ENCODE data around the gene TLE2. TPM values are rescaled to one million over a fixed set of nuclear protein-coding genes. Genes with fewer than 3 reads are reported as not detected.
A peak's percentile ranks its signal among the peaks of the same experiment; 100 is the strongest.

TLE2 gene
- total RNA-seq, 2 donors from 2014 or later: 34.5 to 45.2 TPM

DNA sequence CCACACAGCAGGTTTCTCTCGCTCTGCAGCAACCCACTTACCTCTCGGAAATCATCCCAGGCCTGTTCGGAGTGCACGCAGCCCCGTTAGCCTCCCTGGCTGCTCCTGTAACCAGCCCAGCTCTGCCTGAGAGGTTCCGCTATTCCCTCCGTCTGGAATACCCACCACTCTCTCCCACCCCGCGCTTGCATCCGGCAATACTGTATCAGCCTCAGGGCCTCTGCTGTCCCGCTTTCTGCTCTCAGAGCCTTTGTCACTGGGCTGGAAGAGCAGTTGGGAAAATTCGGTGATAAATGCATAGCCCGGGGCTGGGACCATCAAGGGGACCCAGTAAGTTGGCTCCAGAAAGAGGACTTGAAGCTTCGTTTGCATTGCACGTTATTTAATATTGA lies 52.5 kb downstream of the TLE2 start:
- ATAC-seq (no peak), DNase-seq (no peak)
- peaks cover 33% of the 10 kb centered on the region for H3K4me1 ChIP-seq
- peak overlapping the region in 1 of 2 donors; percentile 15 for H3K4me3 ChIP-seq
- peak overlapping the region in 2 of 4 donors; percentile 58 to 73 for H3K27ac ChIP-seq
- intact Hi-C loops (cut with DNase I): no loop called here
- H3K36me3 ChIP-seq (replicated peaks in 1 of 2; ENCODE audit: insufficient read depth in 1 of 2, low read depth in 2 of 2): no peaks in the 10 kb centered on the region
- TF ChIP-seq, protein P1, sequence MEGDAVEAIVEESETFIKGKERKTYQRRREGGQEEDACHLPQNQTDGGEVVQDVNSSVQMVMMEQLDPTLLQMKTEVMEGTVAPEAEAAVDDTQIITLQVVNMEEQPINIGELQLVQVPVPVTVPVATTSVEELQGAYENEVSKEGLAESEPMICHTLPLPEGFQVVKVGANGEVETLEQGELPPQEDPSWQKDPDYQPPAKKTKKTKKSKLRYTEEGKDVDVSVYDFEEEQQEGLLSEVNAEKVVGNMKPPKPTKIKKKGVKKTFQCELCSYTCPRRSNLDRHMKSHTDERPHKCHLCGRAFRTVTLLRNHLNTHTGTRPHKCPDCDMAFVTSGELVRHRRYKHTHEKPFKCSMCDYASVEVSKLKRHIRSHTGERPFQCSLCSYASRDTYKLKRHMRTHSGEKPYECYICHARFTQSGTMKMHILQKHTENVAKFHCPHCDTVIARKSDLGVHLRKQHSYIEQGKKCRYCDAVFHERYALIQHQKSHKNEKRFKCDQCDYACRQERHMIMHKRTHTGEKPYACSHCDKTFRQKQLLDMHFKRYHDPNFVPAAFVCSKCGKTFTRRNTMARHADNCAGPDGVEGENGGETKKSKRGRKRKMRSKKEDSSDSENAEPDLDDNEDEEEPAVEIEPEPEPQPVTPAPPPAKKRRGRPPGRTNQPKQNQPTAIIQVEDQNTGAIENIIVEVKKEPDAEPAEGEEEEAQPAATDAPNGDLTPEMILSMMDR (IDR thresholded peaks at IDR 0.05): no peak
- no peak for TF ChIP-seq POLR2A (IDR thresholded peaks at IDR 0.05)
- WGBS, 2 donors: 10% methylated on average over 15 of the region's 15 CpGs
- H3K27me3 ChIP-seq: no peaks in the 10 kb centered on the region
- H3K9me3 ChIP-seq: no peaks in the 10 kb centered on the region

DNA sequence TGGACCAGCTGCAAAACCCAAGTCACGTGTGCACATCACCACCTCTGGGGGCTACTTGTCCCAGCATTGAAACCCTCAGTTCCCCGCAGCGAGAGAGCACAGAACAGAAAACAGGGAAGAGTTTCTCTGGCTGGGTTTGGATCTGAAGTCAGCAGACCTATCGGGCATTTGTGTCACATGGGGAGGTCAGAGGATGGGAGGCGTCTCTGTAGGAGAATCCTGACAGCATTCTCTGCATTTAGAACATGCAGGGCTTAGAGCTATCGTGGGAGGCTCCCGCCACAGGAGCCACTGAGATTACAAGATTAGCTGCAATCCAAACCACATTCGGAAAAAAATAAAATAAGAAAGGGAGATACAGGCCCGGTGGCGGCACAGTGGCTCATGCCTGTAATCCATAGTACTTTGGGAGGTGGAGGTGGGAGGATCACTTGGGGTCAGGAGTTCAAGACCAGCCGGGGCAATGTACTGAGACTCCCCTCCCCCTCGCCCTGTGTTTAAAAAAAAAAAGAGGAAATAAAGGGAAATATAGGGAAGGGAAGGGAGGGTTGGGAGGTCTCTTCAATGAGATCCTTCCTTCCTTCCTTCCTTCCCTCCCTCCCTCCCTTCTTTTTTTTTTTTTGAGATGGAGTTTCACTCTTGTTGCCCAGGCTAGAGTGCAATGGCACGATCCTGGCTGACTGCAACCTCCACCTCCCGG lies 54.6 kb downstream of the TLE2 start:
- Histone ChIP-seq H3K9me3 (no peaks in the 10 kb centered on the region), H3K27me3 (no peaks in the 10 kb centered on the region), H3K27ac (peak overlapping the region in 2 of 4 donors; percentile 0 to 44), H3K36me3 (replicated peaks in 1 of 2; ENCODE audit: insufficient read depth in 1 of 2, low read depth in 2 of 2) (no peaks in the 10 kb centered on the region), H3K4me3 (no peak overlapping the region), H3K4me1 (peaks cover 37% of the 10 kb centered on the region)
- intact Hi-C loops (cut with DNase I): no loop called here
- peak in 2 of 3 donors; percentile 11 to 15 for TF ChIP-seq POLR2A (IDR thresholded peaks at IDR 0.05)
- TF ChIP-seq, protein P1 (IDR thresholded peaks at IDR 0.05): no peak
- ATAC-seq (no peak), DNase-seq (peak in 1 of 4 donors; percentile 47)
- WGBS, 2 donors: 42 to 67% methylated on average over 14 of the region's 14 CpGs

DNA sequence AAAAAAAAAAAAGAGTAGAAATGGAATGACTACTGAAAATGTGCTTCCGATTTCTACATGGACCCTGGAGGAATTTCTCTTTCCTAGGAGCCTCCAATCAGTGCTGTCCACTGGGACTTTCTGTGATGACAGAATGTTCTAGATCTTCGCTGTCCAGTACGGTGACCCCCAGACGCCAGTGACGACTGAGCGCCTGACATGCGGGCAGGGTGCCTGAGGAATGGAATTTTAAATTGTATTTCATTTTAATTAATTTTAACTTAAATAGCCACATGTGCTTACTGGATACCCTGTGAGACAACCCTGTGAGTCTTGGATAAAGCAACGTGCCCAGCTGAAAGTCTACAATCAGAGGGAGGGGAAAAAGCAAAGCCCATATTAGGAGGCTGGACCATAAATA lies 55.9 kb downstream of the TLE2 start:
- no peaks in the 10 kb centered on the region for H3K27me3 ChIP-seq
- peak overlapping the region in 2 of 4 donors; percentile 32 to 62 for H3K27ac ChIP-seq
- ATAC-seq (no peak), DNase-seq (peak in 2 of 4 donors; percentile 39 to 41)
- 75 to 88% methylated on average over 8 of the region's 8 CpGs for WGBS, 2 donors
- H3K36me3 ChIP-seq (replicated peaks in 1 of 2; ENCODE audit: insufficient read depth in 1 of 2, low read depth in 2 of 2): no peaks in the 10 kb centered on the region
- intact Hi-C loops (cut with DNase I): no loop called here
- H3K4me3 ChIP-seq: no peak overlapping the region
- H3K4me1 ChIP-seq: peaks cover 46% of the 10 kb centered on the region
- no peak for TF ChIP-seq POLR2A (IDR thresholded peaks at IDR 0.05)
- TF ChIP-seq, protein P1 (IDR thresholded peaks at IDR 0.05): no peak
- H3K9me3 ChIP-seq: no peaks in the 10 kb centered on the region

DNA sequence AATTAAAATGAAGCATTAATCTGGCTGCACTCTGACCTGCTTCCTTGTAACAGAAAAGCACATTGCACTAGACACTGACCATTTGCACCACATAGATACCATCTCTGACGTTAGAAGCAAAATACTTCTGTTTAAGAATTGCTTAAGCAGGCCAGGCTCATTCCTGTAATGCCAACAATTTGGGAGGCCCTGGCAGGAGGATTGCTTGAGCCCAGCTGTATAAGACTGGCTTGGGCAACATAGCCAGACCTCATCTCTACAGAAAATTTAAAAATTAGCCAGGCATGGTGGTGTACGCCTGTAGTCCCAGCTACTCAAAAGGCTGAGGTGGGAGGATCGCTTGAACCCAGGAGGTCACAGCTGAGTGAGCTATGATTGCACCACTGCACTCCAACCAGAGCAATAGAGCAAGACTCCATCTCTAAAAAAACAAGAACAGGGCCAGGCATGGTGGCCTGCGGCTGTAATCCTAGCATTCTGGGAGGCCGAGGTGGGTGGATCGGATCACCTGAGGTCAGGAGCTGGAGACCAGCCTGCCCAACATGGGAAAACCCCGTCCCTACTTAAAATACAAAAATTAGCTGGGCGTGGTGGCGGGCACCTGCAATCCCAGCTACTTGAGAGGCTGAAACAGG lies 58.8 kb downstream of the TLE2 start:
- Histone ChIP-seq H3K36me3 (replicated peaks in 1 of 2; ENCODE audit: insufficient read depth in 1 of 2, low read depth in 2 of 2) (no peaks in the 10 kb centered on the region), H3K9me3 (no peaks in the 10 kb centered on the region), H3K4me3 (no peak overlapping the region), H3K27me3 (no peaks in the 10 kb centered on the region), H3K27ac (peak overlapping the region in 2 of 4 donors; percentile 62 to 83), H3K4me1 (peaks cover 26% of the 10 kb centered on the region)
- DNase-seq: no peak
- WGBS, 2 donors: 73 to 86% methylated on average over 6 to 9 of the region's 9 CpGs
- no peak for TF ChIP-seq POLR2A (IDR thresholded peaks at IDR 0.05)
- TF ChIP-seq, protein P1 (IDR thresholded peaks at IDR 0.05): no peak
- ATAC-seq: peak; percentile 8
- intact Hi-C loops (cut with DNase I): no loop called here
